WTC11 (cell line): ENCODE measurements around the gene NQO2. TPM values are rescaled to one million over a fixed set of nuclear protein-coding genes. Genes with fewer than 3 reads are reported as not detected.

ENCODE experiments used
- ATAC-seq: fragments of 200-7000 bp; cut with Tn5 transposase; 2 replicates; pipeline ENCODE4 v1.10.0; 2021; ENCODE audit warnings: mild to moderate bottlenecking, moderate library complexity
- CTCF ChIA-PET: fragments of 300-600 bp; sonication (Branson Sonifier 250); formaldehyde crosslinking; loops from one replicate; lab custom pipeline; 2021; ENCODE audit warnings: antibody characterized with exemption; lab: Charles Lee
- POLR2A ChIA-PET: fragments of 350-600 bp; sonication (Branson Sonifier 250); formaldehyde crosslinking; loops from one replicate; lab custom pipeline; 2021; ENCODE audit warnings: antibody characterized with exemption; lab: Charles Lee
- DNase-seq: peaks from one replicate; pipeline ENCODE4 v3.0.0; 2021; ENCODE audit warnings: low spot score
- H3K27ac Mint-ChIP-seq: 2 replicates; pipeline ENCODE4 v1.8.0; 2021; ENCODE audit warnings: mixed read lengths
- H3K27me3 Mint-ChIP-seq: 2 replicates; pipeline ENCODE4 v1.8.0; 2021; ENCODE audit warnings: low read depth, mild to moderate bottlenecking, moderate library complexity, mixed read lengths
- H3K36me3 Mint-ChIP-seq: 2 replicates; pipeline ENCODE4 v1.8.0; 2021; ENCODE audit warnings: mixed read lengths
- H3K4me1 Mint-ChIP-seq: 2 replicates; pipeline ENCODE4 v1.8.0; 2022; ENCODE audit warnings: mixed read lengths
- H3K4me3 Mint-ChIP-seq: 2 replicates; pipeline ENCODE4 v1.8.0; 2021; ENCODE audit warnings: mild to moderate bottlenecking, moderate library complexity, mixed read lengths
- H3K9me3 Mint-ChIP-seq: 2 replicates; pipeline ENCODE4 v1.8.0; 2021; ENCODE audit warnings: mixed read lengths
- AFF4 ChIP-seq: sonication (generic); formaldehyde crosslinking; IDR thresholded peaks from 2 replicates; pipeline ENCODE4 v1.8.1; 2023; ENCODE audit warnings: mild to moderate bottlenecking, missing genetic modification reagents, borderline replicate concordance
- ARID4B ChIP-seq: sonication (generic); formaldehyde crosslinking; IDR thresholded peaks from 2 replicates; pipeline ENCODE4 v1.8.0; 2023; ENCODE audit warnings: missing genetic modification reagents, mild to moderate bottlenecking, borderline replicate concordance
- ELF4 ChIP-seq: sonication (generic); formaldehyde crosslinking; IDR thresholded peaks from 2 replicates; pipeline ENCODE4 v1.8.1; 2022; ENCODE audit warnings: low read depth, mild to moderate bottlenecking, moderate library complexity, missing genetic modification reagents
- GTF2I ChIP-seq: fragments of 250-450 bp; sonication (Bioruptor Pico); conservative IDR thresholded peaks from 2 replicates; pipeline ENCODE4 v1.4.0; 2021; ENCODE audit warnings: mild to moderate bottlenecking
- MAX ChIP-seq: sonication (generic); formaldehyde crosslinking; IDR thresholded peaks from 2 replicates; pipeline ENCODE4 v1.8.0; 2022; ENCODE audit warnings: mild to moderate bottlenecking, missing genetic modification reagents
- PRRX2 ChIP-seq: fragments of 250-450 bp; sonication (Bioruptor Pico); IDR thresholded peaks from 2 replicates; pipeline ENCODE4 v1.8.0; 2021; ENCODE audit warnings: mild to moderate bottlenecking
- RELA ChIP-seq: sonication (generic); formaldehyde crosslinking; IDR thresholded peaks from 2 replicates; pipeline ENCODE4 v1.8.1; 2022; ENCODE audit warnings: missing genetic modification reagents, mild to moderate bottlenecking, borderline replicate concordance
- TCF7 ChIP-seq: sonication (generic); formaldehyde crosslinking; IDR thresholded peaks from 2 replicates; pipeline ENCODE4 v1.8.0; 2022; ENCODE audit warnings: mild to moderate bottlenecking, low read depth, missing genetic modification reagents, moderate library complexity
- ZNF396 ChIP-seq: fragments of 250-450 bp; sonication (Bioruptor Pico); IDR thresholded peaks from 2 replicates; pipeline ENCODE4 v1.8.0; 2021; ENCODE audit warnings: mild to moderate bottlenecking, moderate library complexity, borderline replicate concordance
- ZNF423 ChIP-seq: fragments of 250-450 bp; sonication (Bioruptor Pico); IDR thresholded peaks from 2 replicates; pipeline ENCODE4 v2.1.2; 2022; ENCODE audit warnings: mild to moderate bottlenecking, moderate library complexity
- ZNF512 ChIP-seq: sonication (generic); formaldehyde crosslinking; IDR thresholded peaks from 2 replicates; pipeline ENCODE4 v1.8.1; 2022; ENCODE audit warnings: missing genetic modification reagents, borderline replicate concordance
- ZNF532 ChIP-seq: fragments of 250-450 bp; sonication (Bioruptor Pico); IDR thresholded peaks from 2 replicates; pipeline ENCODE4 v1.9.0; 2021; ENCODE audit warnings: mild to moderate bottlenecking, borderline replicate concordance
- total RNA-seq: library from RNA; stranded (reverse); gene quantifications from 3 replicates; pipeline ENCODE4 v1.2.3, GENCODE V29; 2021

Gene NQO2
- total RNA-seq, 1 experiment from 2014 or later: 119 TPM

GRCh38 chr6:2963756-2964155 is 35.9 kb upstream of the NQO2 start (continued):
- TF ChIP-seq MAX (CRISPR knock-in tag): no peak
- no peak for TF ChIP-seq ELF4 (CRISPR knock-in tag)
- no peak for TF ChIP-seq ZNF423
- TF ChIP-seq GTF2I (CRISPR knock-in tag): no peak
- no peak for TF ChIP-seq PRRX2 (CRISPR knock-in tag)
- TF ChIP-seq TCF7 (CRISPR knock-in tag): no peak
- TF ChIP-seq ZNF396 (CRISPR knock-in tag): no peak
- TF ChIP-seq RELA (CRISPR knock-in tag): no peak
- no peak for TF ChIP-seq AFF4 (CRISPR knock-in tag)
- no peak for TF ChIP-seq ZNF512 (CRISPR knock-in tag)

- no peaks in the 10 kb centered on the region for H3K27me3 Mint-ChIP-seq
- TF ChIP-seq ZNF423: no peak
- TF ChIP-seq ZNF532: no peak
- TF ChIP-seq ARID4B (CRISPR knock-in tag): no peak
- H3K9me3 Mint-ChIP-seq: no peaks in the 10 kb centered on the region
- POLR2A ChIA-PET: no interaction called here
- DNase-seq: no peak
- H3K36me3 Mint-ChIP-seq: no peaks in the 10 kb centered on the region
- ATAC-seq: no peak
- CTCF ChIA-PET: interaction anchor here (1.1 to 2.2 kb wide), 2 partner anchors 12 to 13 kb away, joined by 3 to 24 read pairs; no protein-coding TSS in a partner anchor
- H3K27ac Mint-ChIP-seq: no peak overlapping the region; the same call in 1 of the 2 replicates
- H3K4me3 Mint-ChIP-seq: no peak overlapping the region
- H3K4me1 Mint-ChIP-seq: peaks cover 42% of the 10 kb centered on the region
Measured at GRCh38 chr6:2964793-2965505, 34.7 kb upstream of the NQO2 start.
